Breast epithelium (tissue), 3 donors: ENCODE data around the gene ZMIZ1.

Experiments
- CTCF ChIP-seq, 3 donors: fragments of 450-650 bp; IDR thresholded peaks; one replicate each; pipeline ENCODE4 v1.5.1; 2016 to 2017; ENCODE audit warnings: antibody characterized with exemption in 3 of 3, mild to moderate bottlenecking in 3 of 3, moderate library complexity in 3 of 3
- POLR2AphosphoS5 ChIP-seq, 3 donors: sonication (generic); formaldehyde crosslinking; IDR thresholded peaks; one replicate each; pipeline ENCODE4 v1.6.1; 2017; ENCODE audit warnings: antibody characterized with exemption in 3 of 3

- TF ChIP-seq POLR2AphosphoS5 (IDR thresholded peaks at IDR 0.05) (no peak), CTCF (IDR thresholded peaks at IDR 0.05) (no peak)
These were observed 285.0 kb downstream of the ZMIZ1 start for GRCh38 chr10:79353726-79354125.
